Activated CD4-positive, alpha-beta T cell treated with anti-CD3 and anti-CD28 coated beads, Interleukin-2, amount 50 U/mL, for 24 hours (primary cell): ENCODE data around the gene ACP3.

Experiments
- DNase-seq, 2 donors: peaks; one replicate each; pipeline ENCODE4 v3.0.0-alpha.2; 2020; ENCODE audit warnings: low read depth in 1 of 2, low spot score in 1 of 2

Gene ACP3

GRCh38 chr3:132315851-132316250 lies 1.4 kb upstream of the ACP3 start:
- no peak for DNase-seq

GRCh38 chr3:132318451-132318850 lies 1.2 kb downstream of the ACP3 start:
- no peak for DNase-seq

GRCh38 chr3:132321304-132321703 lies 4.1 kb downstream of the ACP3 start:
- DNase-seq: no peak

GRCh38 chr3:132325103-132325606 lies 7.9 kb downstream of the ACP3 start:
- DNase-seq: no peak

- no peak for DNase-seq
Observed at GRCh38 chr3:132325634-132326033, 8.4 kb downstream of the ACP3 start.

- DNase-seq: no peak
Observed at GRCh38 chr3:132326251-132326650, 9.0 kb downstream of the ACP3 start.

GRCh38 chr3:132332082-132332481 lies 14.9 kb downstream of the ACP3 start:
- no peak for DNase-seq

GRCh38 chr3:132332508-132332907 lies 15.3 kb downstream of the ACP3 start:
- DNase-seq: no peak

- DNase-seq: no peak
Observed at GRCh38 chr3:132341746-132342145, 24.5 kb downstream of the ACP3 start.

GRCh38 chr3:132342183-132342582 lies 25.0 kb downstream of the ACP3 start:
- no peak for DNase-seq

- DNase-seq: no peak
Observed at GRCh38 chr3:132342610-132343009, 25.4 kb downstream of the ACP3 start.

GRCh38 chr3:132343018-132343612 lies 25.9 kb downstream of the ACP3 start:
- no peak for DNase-seq

GRCh38 chr3:132344666-132345280 lies 27.6 kb downstream of the ACP3 start:
- no peak for DNase-seq

- no peak for DNase-seq
Observed at GRCh38 chr3:132346841-132347736, 29.9 kb downstream of the ACP3 start.

GRCh38 chr3:132347811-132348210 lies 30.6 kb downstream of the ACP3 start:
- DNase-seq: no peak

GRCh38 chr3:132348531-132348930 lies 31.3 kb downstream of the ACP3 start:
- DNase-seq: no peak

GRCh38 chr3:132350814-132351213 lies 33.6 kb downstream of the ACP3 start:
- no peak for DNase-seq

- no peak for DNase-seq
Observed at GRCh38 chr3:132351222-132351806, 34.1 kb downstream of the ACP3 start.

- peak; percentile 17 to 52 for DNase-seq
Observed at GRCh38 chr3:132352556-132353143, 35.4 kb downstream of the ACP3 start.

- no peak for DNase-seq
Observed at GRCh38 chr3:132354916-132355702, 37.9 kb downstream of the ACP3 start.
